ENCODE results near the gene ATP9A. TPM values are rescaled to one million over a fixed set of nuclear protein-coding genes. Genes with fewer than 3 reads are reported as not detected.

ATP9A gene
- total and polyA plus RNA-seq, 2 of the 8 experiments (the other 6 are each of a cell fraction or from before 2014, with no cell fraction given): 5.0 to 6.4 TPM

GRCh38 chr20:51692806-51693400 lies 75.3 kb downstream of the ATP9A start (continued):
- TF ChIP-seq SIN3A (conservative IDR thresholded peaks at IDR 0.05 in 1 of 2, IDR thresholded peaks at IDR 0.05 in 1 of 2; ENCODE audit: low read depth in 1 of 2, low read length in 2 of 2) (no peak), GABPA (IDR thresholded peaks at IDR 0.05; ENCODE audit: borderline replicate concordance, insufficient read depth, low read length) (no peak), SRF (IDR thresholded peaks at IDR 0.05; ENCODE audit: low read depth, low read length) (no peak), CTBP2 (IDR thresholded peaks at IDR 0.05; ENCODE audit: borderline replicate concordance, insufficient read depth, insufficient read length, low read length) (no peak), TAF1 (IDR thresholded peaks at IDR 0.05; ENCODE audit: low read depth, low read length) (no peak), YY1 (IDR thresholded peaks at IDR 0.05; ENCODE audit: low read depth, low read length) (no peak)
- TF ChIP-seq, protein P1, sequence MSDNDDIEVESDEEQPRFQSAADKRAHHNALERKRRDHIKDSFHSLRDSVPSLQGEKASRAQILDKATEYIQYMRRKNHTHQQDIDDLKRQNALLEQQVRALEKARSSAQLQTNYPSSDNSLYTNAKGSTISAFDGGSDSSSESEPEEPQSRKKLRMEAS (IDR thresholded peaks at IDR 0.05): no peak

All from H1 (cell line).